Measurements from ENCODE around the gene MFN2.

DNA sequence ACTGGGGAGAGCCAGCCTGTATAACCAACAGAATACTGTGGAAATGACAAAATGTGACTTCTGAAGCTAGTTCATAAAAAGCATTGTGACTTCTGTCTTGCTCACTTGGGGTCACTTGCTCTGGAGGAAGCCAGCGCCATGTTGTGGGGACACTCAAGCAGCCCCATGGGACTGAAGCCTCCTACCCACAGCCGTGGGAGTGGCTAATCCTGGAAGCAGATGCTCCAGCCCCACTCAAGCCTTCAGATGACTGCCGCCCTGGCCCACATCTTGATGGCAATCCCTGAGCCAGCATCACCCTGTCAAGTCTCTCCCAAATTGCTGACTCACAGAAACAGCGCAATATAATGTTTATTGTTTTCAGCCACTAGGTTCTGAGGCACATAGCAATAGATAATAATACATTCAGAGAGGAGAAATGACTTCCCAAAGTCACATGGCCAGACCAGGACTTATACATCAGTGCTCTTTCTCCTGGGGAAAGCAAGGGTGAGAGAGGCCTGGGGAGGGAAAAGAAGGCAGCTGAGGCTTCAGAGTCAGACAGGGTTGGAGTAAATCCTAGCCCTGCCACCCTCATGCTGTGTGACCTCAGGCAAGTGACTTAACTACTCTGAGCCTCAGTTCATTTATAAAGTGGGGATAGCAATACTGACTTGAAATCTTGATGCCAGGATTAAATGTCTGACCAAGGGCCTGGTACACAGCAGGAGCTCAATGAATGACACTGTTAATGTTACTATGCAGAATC, 77.9 kb downstream of the MFN2 start:
- TF ChIP-seq, protein P1, sequence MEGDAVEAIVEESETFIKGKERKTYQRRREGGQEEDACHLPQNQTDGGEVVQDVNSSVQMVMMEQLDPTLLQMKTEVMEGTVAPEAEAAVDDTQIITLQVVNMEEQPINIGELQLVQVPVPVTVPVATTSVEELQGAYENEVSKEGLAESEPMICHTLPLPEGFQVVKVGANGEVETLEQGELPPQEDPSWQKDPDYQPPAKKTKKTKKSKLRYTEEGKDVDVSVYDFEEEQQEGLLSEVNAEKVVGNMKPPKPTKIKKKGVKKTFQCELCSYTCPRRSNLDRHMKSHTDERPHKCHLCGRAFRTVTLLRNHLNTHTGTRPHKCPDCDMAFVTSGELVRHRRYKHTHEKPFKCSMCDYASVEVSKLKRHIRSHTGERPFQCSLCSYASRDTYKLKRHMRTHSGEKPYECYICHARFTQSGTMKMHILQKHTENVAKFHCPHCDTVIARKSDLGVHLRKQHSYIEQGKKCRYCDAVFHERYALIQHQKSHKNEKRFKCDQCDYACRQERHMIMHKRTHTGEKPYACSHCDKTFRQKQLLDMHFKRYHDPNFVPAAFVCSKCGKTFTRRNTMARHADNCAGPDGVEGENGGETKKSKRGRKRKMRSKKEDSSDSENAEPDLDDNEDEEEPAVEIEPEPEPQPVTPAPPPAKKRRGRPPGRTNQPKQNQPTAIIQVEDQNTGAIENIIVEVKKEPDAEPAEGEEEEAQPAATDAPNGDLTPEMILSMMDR (IDR thresholded peaks at IDR 0.05; ENCODE audit: low read length), result no peak
- TF ChIP-seq EZH2phosphoT487 (IDR thresholded peaks at IDR 0.05; ENCODE audit: low read length) (no peak), EZH2 (optimal IDR thresholded peaks at IDR 0.05; ENCODE audit: low read depth, low read length) (no peak)
